Mucosa of rectum (tissue), 2 donors: ENCODE results near the gene DNAJB4.
"Not testable (repeated sequence)": the region's sequence is repeated elsewhere in the genome, so short reads cannot be mapped to it uniquely, and the experiment has no call there.

ENCODE experiments used
- H3K27ac ChIP-seq, 2 donors: one replicate each; pipeline ENCODE4 v1.7.0; 2013; ENCODE audit warnings: inconsistent platforms in 2 of 2, low read depth in 2 of 2, low read length in 2 of 2
- H3K27me3 ChIP-seq, 2 donors: one replicate each; pipeline ENCODE4 v1.7.0; 2013; ENCODE audit warnings: low read length in 2 of 2; ENCODE audit not compliant: control insufficient read depth in 2 of 2, insufficient read depth in 2 of 2
- H3K36me3 ChIP-seq, 2 donors: one replicate each; pipeline ENCODE4 v1.7.0; 2013; ENCODE audit warnings: low read length in 2 of 2; ENCODE audit not compliant: control insufficient read depth in 2 of 2, insufficient read depth in 2 of 2
- H3K4me1 ChIP-seq, 2 donors: one replicate each; pipeline ENCODE4 v1.7.0; 2013; ENCODE audit warnings: low read length in 2 of 2, mild to moderate bottlenecking in 1 of 2; ENCODE audit not compliant: control insufficient read depth in 2 of 2, insufficient read depth in 2 of 2
- H3K4me3 ChIP-seq, 2 donors: one replicate each; pipeline ENCODE4 v1.7.0; 2013; ENCODE audit warnings: low read length in 2 of 2
- H3K9ac ChIP-seq, 2 donors: one replicate each; pipeline ENCODE4 v1.7.0; 2013; ENCODE audit warnings: low read length in 2 of 2, low read depth in 1 of 2, mild to moderate bottlenecking in 1 of 2
- H3K9me3 ChIP-seq, 2 donors: one replicate each; pipeline ENCODE4 v1.7.0; 2013; ENCODE audit warnings: low read length in 2 of 2; ENCODE audit not compliant: control insufficient read depth in 2 of 2
- donor health status: healthy.
- donor health status: Normal muscosa, but diverticular disease.

Gene DNAJB4

GRCh38 chr1:77987919-77988318 lies 16.8 kb upstream of the DNAJB4 start:
- H3K4me1 ChIP-seq, result peaks cover 0 to 5% of the 10 kb centered on the region in 2 donors
- no peak overlapping the region for H3K9ac ChIP-seq
- no peak overlapping the region for H3K27ac ChIP-seq
- H3K27me3 ChIP-seq, result no peaks in the 10 kb centered on the region
- no peak overlapping the region for H3K4me3 ChIP-seq
- no peaks in the 10 kb centered on the region for H3K9me3 ChIP-seq
- no peaks in the 10 kb centered on the region for H3K36me3 ChIP-seq

DNA sequence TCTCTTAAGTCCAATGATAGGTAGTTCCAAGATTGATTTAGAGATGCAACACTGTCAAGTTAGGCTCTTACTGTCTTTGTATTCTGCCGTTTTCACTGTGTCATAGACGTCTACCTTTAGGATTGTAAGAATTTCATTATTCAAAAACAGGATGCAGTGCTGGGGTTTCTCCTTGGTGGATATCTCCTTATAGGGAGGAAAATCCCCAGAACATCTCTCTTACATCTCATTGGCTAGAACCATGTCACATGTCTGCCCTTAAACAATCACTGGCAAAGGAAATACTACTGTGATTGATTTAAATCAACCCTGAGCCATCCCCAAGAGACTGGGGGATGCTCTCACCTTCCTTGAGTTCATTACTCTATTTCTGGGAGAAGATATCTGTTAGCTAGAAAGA lies 15.0 kb upstream of the DNAJB4 start:
- no peak overlapping the region for H3K9ac ChIP-seq
- no peaks in the 10 kb centered on the region for H3K36me3 ChIP-seq
- H3K4me1 ChIP-seq, result peaks cover 0 to 5% of the 10 kb centered on the region in 2 donors

DNA sequence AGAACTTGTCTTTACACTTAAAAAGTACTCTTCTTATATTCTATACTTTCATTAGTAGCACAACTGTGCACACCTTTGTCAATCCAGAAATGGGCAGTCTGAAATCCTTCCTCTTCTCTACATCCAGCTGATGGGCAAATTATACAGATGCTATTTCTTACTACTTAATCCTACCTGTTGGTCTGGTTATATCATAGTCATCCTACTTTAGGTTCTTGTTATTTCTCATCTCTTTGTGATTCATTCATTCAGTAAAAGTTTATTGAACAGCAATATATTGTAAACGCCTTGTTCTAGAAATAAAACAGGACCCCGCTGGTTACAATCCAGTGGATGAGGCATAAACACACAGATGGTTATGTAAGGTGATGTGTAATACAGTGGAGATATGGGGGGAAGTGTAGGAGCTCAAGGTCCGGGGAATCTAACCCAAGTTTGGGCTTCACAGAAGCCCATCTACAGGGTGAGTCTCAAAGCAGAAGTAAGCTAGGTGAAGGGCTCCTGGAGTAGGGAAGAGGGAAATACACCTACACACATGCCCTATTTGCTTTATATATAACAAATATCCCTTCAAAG lies 14.0 kb upstream of the DNAJB4 start:
- Histone ChIP-seq H3K9me3 (no peaks in the 10 kb centered on the region), H3K27me3 (no peaks in the 10 kb centered on the region), H3K4me1 (peaks cover 0 to 5% of the 10 kb centered on the region in 2 donors), H3K27ac (no peak overlapping the region), H3K36me3 (no peaks in the 10 kb centered on the region), H3K9ac (no peak overlapping the region), H3K4me3 (no peak overlapping the region)

More for the DNA sequence above, 15.0 kb upstream of the DNAJB4 start:
- H3K9me3 ChIP-seq, result no peaks in the 10 kb centered on the region
- no peak overlapping the region for H3K4me3 ChIP-seq
- no peak overlapping the region for H3K27ac ChIP-seq
- H3K27me3 ChIP-seq, result no peaks in the 10 kb centered on the region

DNA sequence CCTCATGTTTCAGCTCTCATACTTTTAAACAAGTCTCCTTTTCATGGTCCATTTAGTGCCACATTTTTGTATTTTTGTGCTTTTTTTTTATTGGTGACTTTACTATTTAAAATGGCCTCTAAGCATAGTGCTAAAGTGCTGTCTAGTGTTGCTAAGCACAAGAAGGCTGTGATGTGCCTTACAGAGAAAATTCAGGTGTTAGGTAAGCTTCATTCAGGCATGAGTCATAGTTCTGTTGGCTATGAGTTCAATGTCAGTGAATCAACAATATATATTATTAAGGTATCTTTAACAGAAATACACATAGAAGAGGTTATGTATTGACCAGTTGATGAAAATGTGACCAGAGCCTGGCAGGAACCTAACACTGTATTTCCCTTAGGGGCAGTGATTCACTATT lies 13.1 kb upstream of the DNAJB4 start:
- no peak overlapping the region for H3K9ac ChIP-seq
- no peak overlapping the region for H3K4me3 ChIP-seq
- peaks cover 0 to 5% of the 10 kb centered on the region in 2 donors for H3K4me1 ChIP-seq
- no peak overlapping the region for H3K27ac ChIP-seq
- no peaks in the 10 kb centered on the region for H3K9me3 ChIP-seq
- no peaks in the 10 kb centered on the region for H3K27me3 ChIP-seq
- H3K36me3 ChIP-seq, result no peaks in the 10 kb centered on the region

DNA sequence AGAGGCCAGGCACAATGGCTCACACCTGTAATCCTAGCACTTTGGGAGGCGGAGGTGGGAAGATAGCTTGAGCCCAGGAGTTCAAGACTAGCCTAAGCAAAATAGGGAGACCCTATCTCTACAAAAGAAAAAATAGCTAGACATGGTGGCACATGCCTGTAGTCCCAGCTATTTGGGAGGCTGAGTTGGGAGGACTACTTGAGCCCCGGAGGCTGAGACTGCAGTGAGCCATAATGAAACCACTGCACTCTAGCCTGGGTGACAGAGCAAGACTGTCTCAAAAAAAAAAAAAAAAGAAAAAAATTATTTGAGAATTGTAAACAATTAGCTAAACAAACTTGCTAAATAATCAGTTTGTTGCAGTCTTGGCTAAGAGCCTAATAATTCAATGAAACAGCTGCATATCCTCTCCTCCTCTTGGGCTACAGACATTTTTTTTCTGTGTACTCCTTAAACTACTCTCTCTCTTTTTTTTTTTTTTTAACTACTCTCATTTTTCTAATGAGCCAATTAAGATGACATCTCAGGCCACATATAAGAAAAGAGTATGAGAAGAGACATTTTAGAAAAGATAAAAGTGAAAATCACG lies 10.5 kb upstream of the DNAJB4 start:
- Histone ChIP-seq H3K4me3 (no peak overlapping the region), H3K27ac (no peak overlapping the region), H3K4me1 (peaks cover 0 to 5% of the 10 kb centered on the region in 2 donors), H3K36me3 (no peaks in the 10 kb centered on the region), H3K27me3 (no peaks in the 10 kb centered on the region), H3K9ac (no peak overlapping the region), H3K9me3 (no peaks in the 10 kb centered on the region)

DNA sequence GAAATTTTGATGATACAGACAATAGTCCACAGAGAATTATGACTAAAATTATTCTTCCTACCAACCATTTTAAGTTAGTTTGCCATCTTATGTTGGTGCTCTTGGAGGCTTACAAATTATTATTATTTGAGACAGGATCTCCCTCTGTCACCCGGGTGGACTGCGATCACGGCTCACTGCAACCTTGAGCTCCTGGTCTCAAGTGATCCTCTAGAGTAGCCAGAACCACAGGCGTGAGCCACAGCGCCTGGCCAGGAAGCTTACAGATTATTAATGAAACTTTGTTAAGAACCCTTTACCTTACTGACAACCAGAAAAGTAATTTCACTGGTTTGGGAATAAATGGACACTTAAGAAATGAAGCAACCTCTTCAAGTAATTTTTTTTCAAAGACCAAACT lies 8.0 kb upstream of the DNAJB4 start:
- Histone ChIP-seq H3K9me3 (no peaks in the 10 kb centered on the region), H3K27ac (no peak overlapping the region), H3K4me1 (peaks cover 0 to 3% of the 10 kb centered on the region in 2 donors), H3K36me3 (no peaks in the 10 kb centered on the region), H3K9ac (no peak overlapping the region), H3K4me3 (no peak overlapping the region), H3K27me3 (no peaks in the 10 kb centered on the region)

GRCh38 chr1:78000536-78000935 lies 4.2 kb upstream of the DNAJB4 start:
- H3K27ac ChIP-seq, result not testable (repeated sequence)

DNA sequence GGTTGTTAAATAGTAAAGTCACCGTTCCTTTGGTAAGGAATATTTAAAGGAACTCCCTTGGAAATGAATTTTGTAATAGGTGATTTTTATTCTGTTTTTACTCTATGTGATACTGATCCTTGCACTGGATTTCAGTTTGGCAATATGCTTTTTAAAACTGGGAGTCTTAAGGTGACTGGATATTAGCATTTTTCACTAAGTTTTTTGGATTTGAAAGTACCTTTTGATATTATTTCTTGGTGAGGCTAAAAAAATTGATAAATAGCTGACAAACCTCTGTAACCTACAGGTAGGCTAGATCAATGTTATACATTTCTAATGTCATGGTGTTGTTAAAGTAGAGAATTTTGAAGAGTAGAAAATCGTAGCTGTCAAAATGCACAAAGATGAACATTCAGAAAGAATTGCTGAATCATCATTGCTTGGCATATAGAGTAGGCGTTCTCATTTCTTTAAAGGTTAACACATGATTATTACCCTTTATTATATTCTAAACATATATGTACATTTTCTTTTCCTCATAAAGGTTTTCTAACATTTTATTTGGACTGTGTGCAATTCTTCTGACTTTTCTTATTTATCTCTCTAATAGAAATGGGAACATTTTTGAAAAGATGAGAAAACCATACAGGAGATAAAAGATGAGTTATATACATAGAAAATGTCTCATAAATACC lies 1.5 kb upstream of the DNAJB4 start:
- peaks cover 2 to 5% of the 10 kb centered on the region in 2 donors for H3K4me1 ChIP-seq
- H3K27me3 ChIP-seq, result no peaks in the 10 kb centered on the region
- peak overlapping the region in 1 of 2 donors; percentile 37 for H3K27ac ChIP-seq
- no peak overlapping the region for H3K9ac ChIP-seq
- no peaks in the 10 kb centered on the region for H3K9me3 ChIP-seq
- no peaks in the 10 kb centered on the region for H3K36me3 ChIP-seq
- H3K4me3 ChIP-seq, result no peak overlapping the region

More at GRCh38 chr1:78000536-78000935, 4.2 kb upstream of the DNAJB4 start:
- not testable (repeated sequence) for H3K9me3 ChIP-seq, H3K36me3 ChIP-seq, H3K27me3 ChIP-seq, H3K4me1 ChIP-seq, H3K9ac ChIP-seq, H3K4me3 ChIP-seq

- Histone ChIP-seq H3K27me3 (no peaks in the 10 kb centered on the region), H3K4me1 (peaks cover 2 to 5% of the 10 kb centered on the region in 2 donors), H3K9me3 (no peaks in the 10 kb centered on the region), H3K36me3 (no peaks in the 10 kb centered on the region), H3K4me3 (peak overlapping the region; percentile 74 to 88), H3K9ac (peak overlapping the region; percentile 78 to 82), H3K27ac (peak overlapping the region; percentile 85 to 96)
Observed at GRCh38 chr1:78003882-78004718, 639 bp upstream of the DNAJB4 start.

- H3K4me1 ChIP-seq, result peaks cover 2 to 5% of the 10 kb centered on the region in 2 donors
- H3K4me3 ChIP-seq, result peak overlapping the region; percentile 74 to 88
- peak overlapping the region; percentile 85 to 96 for H3K27ac ChIP-seq
Observed at GRCh38 chr1:78005448-78005722, 646 bp downstream of the DNAJB4 start.

More at GRCh38 chr1:78005448-78005722, 646 bp downstream of the DNAJB4 start:
- H3K27me3 ChIP-seq, result no peaks in the 10 kb centered on the region
- peak overlapping the region; percentile 78 to 82 for H3K9ac ChIP-seq
- H3K9me3 ChIP-seq, result no peaks in the 10 kb centered on the region
- H3K36me3 ChIP-seq, result no peaks in the 10 kb centered on the region
